Measurements from ENCODE around the gene JSRP1.

- TF ChIP-seq CTCF (IDR thresholded peaks at IDR 0.05; ENCODE audit: low read length) (no peak), EZH2 (IDR thresholded peaks at IDR 0.05; ENCODE audit: borderline replicate concordance, low read length) (no peak)
These were observed 18.4 kb downstream of the JSRP1 start for GRCh38 chr19:2237869-2238153.

Data from OCI-LY1 (cell line).